Activated gamma-delta T cell (primary cell): ENCODE measurements around the gene AGTR1.

Experiments used
- DNase-seq: peaks from one replicate; lab custom pipeline; 2025; lab: John Stamatoyannopoulos, UW
- total RNA-seq, 2 donors: gene quantifications; one replicate each; lab custom pipeline; 2026; lab: John Stamatoyannopoulos, UW

Gene AGTR1
- total RNA-seq, result 0 reads per million in 2 donors

- DNase-seq, result no peak
These were observed at the start of gene AGTR1 for GRCh38 chr3:148697306-148698189. Gene AGTR1, plus strand, starts transcription at chr3:148697903. Its CDS starts 43,133 bp downstream, at chr3:148741036.

GRCh38 chr3:148648685-148649352, 48.9 kb upstream of the AGTR1 start:
- DNase-seq, result no peak

GRCh38 chr3:148651549-148651948, 46.2 kb upstream of the AGTR1 start:
- DNase-seq, result no peak

GRCh38 chr3:148654433-148654832, 43.3 kb upstream of the AGTR1 start:
- no peak for DNase-seq

GRCh38 chr3:148657470-148657869, 40.2 kb upstream of the AGTR1 start:
- no peak for DNase-seq

- DNase-seq, result no peak
These were observed 38.2 kb upstream of the AGTR1 start for GRCh38 chr3:148659512-148659911.

- DNase-seq, result no peak
These were observed 17.4 kb upstream of the AGTR1 start for GRCh38 chr3:148680289-148680688.

- DNase-seq, result no peak
These were observed 16.6 kb upstream of the AGTR1 start for GRCh38 chr3:148681080-148681479.

GRCh38 chr3:148682997-148683396, 14.7 kb upstream of the AGTR1 start:
- DNase-seq, result no peak

GRCh38 chr3:148694116-148694515, 3.6 kb upstream of the AGTR1 start:
- no peak for DNase-seq

- no peak for DNase-seq
These were observed 597 bp downstream of the AGTR1 start for GRCh38 chr3:148698190-148698810.

GRCh38 chr3:148705314-148705713, 7.6 kb downstream of the AGTR1 start:
- DNase-seq, result no peak

- no peak for DNase-seq
These were observed 10.1 kb downstream of the AGTR1 start for GRCh38 chr3:148707601-148708380.

GRCh38 chr3:148708409-148708808, 10.7 kb downstream of the AGTR1 start:
- DNase-seq, result no peak

- DNase-seq, result no peak
These were observed 12.0 kb downstream of the AGTR1 start for GRCh38 chr3:148709560-148710253.

GRCh38 chr3:148710665-148711064, 13.0 kb downstream of the AGTR1 start:
- no peak for DNase-seq

- DNase-seq, result no peak
These were observed 14.4 kb downstream of the AGTR1 start for GRCh38 chr3:148711981-148712666.

- no peak for DNase-seq
These were observed 16.8 kb downstream of the AGTR1 start for GRCh38 chr3:148714521-148714920.

- DNase-seq, result no peak
These were observed 19.0 kb downstream of the AGTR1 start for GRCh38 chr3:148716657-148717056.

GRCh38 chr3:148717885-148718561, 20.3 kb downstream of the AGTR1 start:
- no peak for DNase-seq
